Measurements from ENCODE around the gene POLR3A. TPM values are rescaled to one million over a fixed set of nuclear protein-coding genes. Genes with fewer than 3 reads are reported as not detected.
A peak's percentile ranks its signal among the peaks of the same experiment; 100 is the strongest.

The POLR3A gene
- total RNA-seq, 4 donors from 2014 or later, result 10.0 to 19.4 (median 14.6) TPM

- Histone ChIP-seq H3K27me3 (no peaks in the 10 kb centered on the region), H3K4me1 (peaks cover 13% of the 10 kb centered on the region in 2 donors), H3K36me3 (no peaks in the 10 kb centered on the region), H3K27ac (peak overlapping the region in 1 of 2 donors; percentile 84), H3K9me3 (no peaks in the 10 kb centered on the region), H3K4me3 (peak overlapping the region; percentile 46 to 84)
- intact Hi-C loops (cut with DNase I; ENCODE audit: low total_unique reads), result no loop called here
- TF ChIP-seq CTCF (IDR thresholded peaks at IDR 0.05), result no peak
- TF ChIP-seq POLR2A (IDR thresholded peaks at IDR 0.05), result no peak
- DNase-seq, result no peak
These were observed 4.0 kb upstream of the POLR3A start for GRCh38 chr10:78033387-78033636.

- Histone ChIP-seq H3K4me1 (peaks cover 0 to 5% of the 10 kb centered on the region in 2 donors), H3K4me3 (peak overlapping the region; percentile 79 to 95), H3K9me3 (no peaks in the 10 kb centered on the region), H3K27ac (peak overlapping the region; percentile 74 to 88), H3K27me3 (no peaks in the 10 kb centered on the region), H3K36me3 (no peaks in the 10 kb centered on the region)
- no peak for TF ChIP-seq CTCF (IDR thresholded peaks at IDR 0.05)
- no peak for TF ChIP-seq POLR2A (IDR thresholded peaks at IDR 0.05)
- intact Hi-C loops (cut with DNase I; ENCODE audit: low total_unique reads), result loop anchor here (5.0 kb wide), 1 partner anchor 181 kb away; no protein-coding TSS in a partner anchor
- no peak for DNase-seq
These were observed 662 bp downstream of the POLR3A start for GRCh38 chr10:78028438-78029268.

- Histone ChIP-seq H3K4me1 (no peaks in the 10 kb centered on the region), H3K4me3 (no peak overlapping the region), H3K27ac (no peak overlapping the region), H3K9me3 (no peaks in the 10 kb centered on the region), H3K36me3 (no peaks in the 10 kb centered on the region), H3K27me3 (no peaks in the 10 kb centered on the region)
- no peak for DNase-seq
- intact Hi-C loops (cut with DNase I; ENCODE audit: low total_unique reads), result loop anchor here (5.0 kb wide), 1 partner anchor 179 kb away; no protein-coding TSS in a partner anchor
- TF ChIP-seq CTCF (IDR thresholded peaks at IDR 0.05) (no peak), POLR2A (IDR thresholded peaks at IDR 0.05) (no peak)
These were observed 3.5 kb downstream of the POLR3A start for GRCh38 chr10:78025685-78026364.

- no peak for DNase-seq
- H3K36me3 ChIP-seq, result no peaks in the 10 kb centered on the region
- intact Hi-C loops (cut with DNase I; ENCODE audit: low total_unique reads), result no loop called here
- H3K27ac ChIP-seq, result no peak overlapping the region
- no peak overlapping the region for H3K4me3 ChIP-seq
- no peaks in the 10 kb centered on the region for H3K9me3 ChIP-seq
- TF ChIP-seq CTCF (IDR thresholded peaks at IDR 0.05) (no peak), POLR2A (IDR thresholded peaks at IDR 0.05) (no peak)
- no peaks in the 10 kb centered on the region for H3K4me1 ChIP-seq
- no peaks in the 10 kb centered on the region for H3K27me3 ChIP-seq
These were observed 5.6 kb downstream of the POLR3A start for GRCh38 chr10:78023741-78024140.

- Histone ChIP-seq H3K36me3 (no peaks in the 10 kb centered on the region), H3K4me3 (no peak overlapping the region), H3K27me3 (no peaks in the 10 kb centered on the region), H3K9me3 (no peaks in the 10 kb centered on the region), H3K4me1 (no peaks in the 10 kb centered on the region), H3K27ac (no peak overlapping the region)
- no peak for DNase-seq
- no peak for TF ChIP-seq POLR2A (IDR thresholded peaks at IDR 0.05)
- intact Hi-C loops (cut with DNase I; ENCODE audit: low total_unique reads), result no loop called here
These were observed 8.1 kb downstream of the POLR3A start for GRCh38 chr10:78021201-78021600.
